Measurements from ENCODE around the gene FBXO21. TPM values are rescaled to one million over a fixed set of nuclear protein-coding genes. Genes with fewer than 3 reads are reported as not detected.

The FBXO21 gene
- total and polyA plus RNA-seq, 8 donors, result 9.0 to 42.4 (median 24.8) TPM

GRCh38 chr12:117092886-117093285 lies 97.4 kb downstream of the FBXO21 start:
- no peak for TF ChIP-seq CTCF (IDR thresholded peaks at IDR 0.05)
- WGBS, 2 donors, result 89 to 93% methylated on average over 7 of the region's 7 CpGs
- H3K27me3 ChIP-seq, result no peaks in the 10 kb centered on the region
- peak overlapping the region; percentile 70 to 96 (median 86) for H3K27ac ChIP-seq
- DNase-seq (peak in 1 of 6 donors; percentile 49), FAIRE-seq (no peak), ATAC-seq (no peak)
- intact Hi-C loops (cut with DNase I), result no loop called here
- no peak overlapping the region for H3K4me3 ChIP-seq
- no peaks in the 10 kb centered on the region for H3K9me3 ChIP-seq
- peaks cover 53 to 68% (median 56%) of the 10 kb centered on the region in 3 donors for H3K4me1 ChIP-seq
- H3K36me3 ChIP-seq, result no peaks in the 10 kb centered on the region

GRCh38 chr12:117092511-117092780 lies 97.8 kb downstream of the FBXO21 start:
- 82 to 85% methylated on average over 2 of the region's 2 CpGs for WGBS, 2 donors
- DNase-seq (no peak), FAIRE-seq (no peak), ATAC-seq (no peak)
- H3K9me3 ChIP-seq, result no peaks in the 10 kb centered on the region
- TF ChIP-seq CTCF (IDR thresholded peaks at IDR 0.05), result no peak
- no peak overlapping the region for H3K4me3 ChIP-seq
- intact Hi-C loops (cut with DNase I), result no loop called here
- H3K27ac ChIP-seq, result peak overlapping the region; percentile 70 to 96 (median 86)
- H3K27me3 ChIP-seq, result no peaks in the 10 kb centered on the region
- no peaks in the 10 kb centered on the region for H3K36me3 ChIP-seq
- peaks cover 57 to 72% (median 61%) of the 10 kb centered on the region in 3 donors for H3K4me1 ChIP-seq

Other genes starting within 250 kb of the FBXO21 start
- gene TESC, start 91.1 kb downstream of the FBXO21 start, total RNA-seq, result 10 to 100 TPM; 50.3 to 83.2 (median 62.1) TPM
- gene TESC, start 91.1 kb downstream of the FBXO21 start, polyA plus RNA-seq, result 10 to 100 TPM; 59.0 to 64.7 TPM
- gene NOS1, start 171.2 kb upstream of the FBXO21 start, total RNA-seq, result 1 to 10 TPM in 4 of 6 donors, under 1 TPM in 2; 0.74 to 2.0 (median 1.1) TPM
- under 1 TPM; 0.14 to 0.49 TPM for gene NOS1, start 171.2 kb upstream of the FBXO21 start, polyA plus RNA-seq

Measured in pancreas (tissue), 10 donors.